ENCODE data around the gene SURF6.
A peak's percentile ranks its signal among the peaks of the same experiment; 100 is the strongest.

- TF ChIP-seq, protein P1, sequence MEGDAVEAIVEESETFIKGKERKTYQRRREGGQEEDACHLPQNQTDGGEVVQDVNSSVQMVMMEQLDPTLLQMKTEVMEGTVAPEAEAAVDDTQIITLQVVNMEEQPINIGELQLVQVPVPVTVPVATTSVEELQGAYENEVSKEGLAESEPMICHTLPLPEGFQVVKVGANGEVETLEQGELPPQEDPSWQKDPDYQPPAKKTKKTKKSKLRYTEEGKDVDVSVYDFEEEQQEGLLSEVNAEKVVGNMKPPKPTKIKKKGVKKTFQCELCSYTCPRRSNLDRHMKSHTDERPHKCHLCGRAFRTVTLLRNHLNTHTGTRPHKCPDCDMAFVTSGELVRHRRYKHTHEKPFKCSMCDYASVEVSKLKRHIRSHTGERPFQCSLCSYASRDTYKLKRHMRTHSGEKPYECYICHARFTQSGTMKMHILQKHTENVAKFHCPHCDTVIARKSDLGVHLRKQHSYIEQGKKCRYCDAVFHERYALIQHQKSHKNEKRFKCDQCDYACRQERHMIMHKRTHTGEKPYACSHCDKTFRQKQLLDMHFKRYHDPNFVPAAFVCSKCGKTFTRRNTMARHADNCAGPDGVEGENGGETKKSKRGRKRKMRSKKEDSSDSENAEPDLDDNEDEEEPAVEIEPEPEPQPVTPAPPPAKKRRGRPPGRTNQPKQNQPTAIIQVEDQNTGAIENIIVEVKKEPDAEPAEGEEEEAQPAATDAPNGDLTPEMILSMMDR (IDR thresholded peaks at IDR 0.05), result peak in 3 of 6 experiments; percentile 6 to 59 (median 20)
- TF ChIP-seq POLR2A (IDR thresholded peaks at IDR 0.05), result peak in 1 of 4 donors; percentile 54
These were observed at the start of gene SURF6 for GRCh38 chr9:133335924-133336811.

Measured in esophagus squamous epithelium (tissue), 4 donors.